Breast epithelium (tissue), 4 donors: ENCODE data around the gene KCNQ5. TPM values are rescaled to one million over a fixed set of nuclear protein-coding genes. Genes with fewer than 3 reads are reported as not detected.

Source experiments
- DNase-seq, 2 donors: peaks; one replicate each; pipeline ENCODE4 v3.0.0-alpha.2; 2019; ENCODE audit warnings: low spot score in 2 of 2
- H3K27ac ChIP-seq, 2 donors: fragments of 200-600 bp; sonication (generic) in 1 of 2; one replicate each; pipeline ENCODE4 v1.5.1; 2016 to 2019; ENCODE audit warnings: mild to moderate bottlenecking in 1 of 2
- H3K27me3 ChIP-seq, 2 donors: fragments of 200-600 bp; sonication (generic) in 1 of 2; one replicate each; pipeline versions ENCODE4 v1.5.1 to v1.6.0; 2017 to 2019; ENCODE audit warnings: control low read depth in 1 of 2, mild to moderate bottlenecking in 1 of 2
- H3K36me3 ChIP-seq: fragments of 200-600 bp; one replicate; pipeline ENCODE4 v1.5.1; 2019
- H3K4me1 ChIP-seq, 2 donors: fragments of 200-600 bp; sonication (generic); one replicate each; pipeline ENCODE4 v1.5.1; 2016 to 2019; ENCODE audit warnings: control low read depth in 1 of 2
- H3K4me3 ChIP-seq, 3 donors: fragments of 200-600 bp; sonication (generic); 1 replicate in 2 of 3; 2 replicates in 1 of 3; pipeline ENCODE4 v1.5.1; 2016 to 2019; ENCODE audit warnings: mild to moderate bottlenecking in 3 of 3, moderate library complexity in 2 of 3
- H3K9me3 ChIP-seq, 2 donors: fragments of 200-600 bp; sonication (generic) in 1 of 2; one replicate each; pipeline ENCODE4 v1.5.1; 2016 to 2019; ENCODE audit warnings: control low read depth in 1 of 2
- CTCF ChIP-seq, 3 donors: fragments of 450-650 bp; IDR thresholded peaks; one replicate each; pipeline ENCODE4 v1.5.1; 2016 to 2017; ENCODE audit warnings: antibody characterized with exemption in 3 of 3, mild to moderate bottlenecking in 3 of 3, moderate library complexity in 3 of 3
- POLR2A ChIP-seq: fragments of 450-650 bp; IDR thresholded peaks from one replicate; pipeline ENCODE4 v1.6.1; 2016; ENCODE audit warnings: antibody characterized with exemption, mild to moderate bottlenecking, moderate library complexity
- POLR2AphosphoS5 ChIP-seq, 3 donors: sonication (generic); formaldehyde crosslinking; IDR thresholded peaks; one replicate each; pipeline ENCODE4 v1.6.1; 2017; ENCODE audit warnings: antibody characterized with exemption in 3 of 3
- intact Hi-C: fragments of 100-400 bp; cut with DNase I; formaldehyde crosslinking; loops from one replicate; pipeline ENCODE4 v1.15.1; 2023; ENCODE audit warnings: low total_unique reads
- total RNA-seq, 3 donors: library from RNA; depleted of rRNA; stranded (reverse); fragments of >200 nt; gene quantifications; one replicate each; pipeline ENCODE4 v1.1.0, GENCODE V29; 2016

KCNQ5 gene
- total RNA-seq, 3 donors from 2014 or later, result 0.16 to 1.0 (median 0.33) TPM

DNA sequence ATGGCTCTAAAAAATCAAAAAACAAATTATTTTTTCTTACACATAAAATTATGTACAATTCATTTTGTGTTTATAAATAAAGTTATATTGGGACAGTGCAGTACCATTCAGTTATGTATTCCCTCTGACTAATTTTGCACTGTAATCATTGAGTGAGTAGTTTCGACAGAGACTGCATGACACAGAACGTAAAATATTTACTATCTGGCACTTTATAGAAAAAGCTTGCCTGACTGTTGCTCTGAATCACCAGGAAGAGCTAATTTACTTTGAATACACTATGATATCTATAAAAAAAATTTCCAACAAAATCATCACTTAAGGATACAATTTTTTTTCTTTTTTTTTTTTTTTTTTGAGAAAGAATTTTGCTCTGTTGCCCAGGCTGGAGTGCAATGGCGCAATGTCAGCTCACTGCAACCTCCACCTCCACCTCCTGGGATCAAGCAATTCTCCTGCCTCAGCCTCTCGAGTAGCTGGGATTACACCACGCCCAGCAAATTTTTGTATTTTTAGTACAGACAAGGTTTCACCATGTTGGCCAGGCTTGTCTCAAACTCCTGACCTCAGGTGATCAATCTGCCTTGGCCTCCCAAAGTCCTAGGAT lies 614.4 kb downstream of the KCNQ5 start:
- H3K9me3 ChIP-seq, result no peaks in the 10 kb centered on the region
- DNase-seq, result no peak
- intact Hi-C loops, result no loop called here

GRCh38 chr6:73240730-73241129 lies 618.9 kb downstream of the KCNQ5 start:
- intact Hi-C loops, result no loop called here
- no peaks in the 10 kb centered on the region for H3K27me3 ChIP-seq
- H3K4me1 ChIP-seq, result no peaks in the 10 kb centered on the region
- no peak overlapping the region for H3K4me3 ChIP-seq
- H3K36me3 ChIP-seq, result no peaks in the 10 kb centered on the region
- H3K27ac ChIP-seq, result no peak overlapping the region
- no peak for DNase-seq
- no peak for TF ChIP-seq CTCF (IDR thresholded peaks at IDR 0.05)
- TF ChIP-seq POLR2AphosphoS5 (IDR thresholded peaks at IDR 0.05), result no peak
- TF ChIP-seq POLR2A, result no peak
- H3K9me3 ChIP-seq, result no peaks in the 10 kb centered on the region

More for the DNA sequence above, 614.4 kb downstream of the KCNQ5 start:
- Histone ChIP-seq H3K27me3 (no peaks in the 10 kb centered on the region), H3K4me1 (no peaks in the 10 kb centered on the region), H3K27ac (no peak overlapping the region), H3K4me3 (no peak overlapping the region), H3K36me3 (no peaks in the 10 kb centered on the region)
- no peak for TF ChIP-seq POLR2AphosphoS5 (IDR thresholded peaks at IDR 0.05)
- TF ChIP-seq POLR2A, result no peak
- TF ChIP-seq CTCF (IDR thresholded peaks at IDR 0.05), result no peak

DNA sequence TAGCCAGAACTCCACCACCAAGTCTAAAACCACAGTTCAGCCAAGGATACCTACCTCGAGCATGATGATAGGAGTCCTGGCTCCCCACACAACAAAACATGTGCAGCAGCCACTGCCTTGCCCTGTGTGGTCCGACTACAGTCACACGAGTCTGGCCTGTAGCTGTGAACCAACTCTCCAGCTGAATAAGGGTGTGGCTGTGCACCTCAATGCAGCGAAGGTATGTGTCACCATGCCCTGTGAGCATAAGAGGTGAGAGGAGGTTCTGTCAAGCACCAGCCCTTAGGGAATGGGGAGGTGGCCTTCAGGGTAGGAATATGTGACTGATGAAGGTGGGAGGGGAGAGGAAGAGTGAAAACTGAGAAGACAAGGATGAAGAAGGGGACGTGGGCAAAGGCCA lies 620.1 kb downstream of the KCNQ5 start:
- no peak for TF ChIP-seq POLR2A
- no peak for TF ChIP-seq POLR2AphosphoS5 (IDR thresholded peaks at IDR 0.05)
- TF ChIP-seq CTCF (IDR thresholded peaks at IDR 0.05), result no peak
- no peak overlapping the region for H3K4me3 ChIP-seq
- no peak for DNase-seq
- intact Hi-C loops, result no loop called here
- no peak overlapping the region for H3K27ac ChIP-seq
- no peaks in the 10 kb centered on the region for H3K9me3 ChIP-seq
- H3K36me3 ChIP-seq, result no peaks in the 10 kb centered on the region
- H3K4me1 ChIP-seq, result no peaks in the 10 kb centered on the region
- no peaks in the 10 kb centered on the region for H3K27me3 ChIP-seq
